Measurements from ENCODE around the gene NPAS3.

DNA sequence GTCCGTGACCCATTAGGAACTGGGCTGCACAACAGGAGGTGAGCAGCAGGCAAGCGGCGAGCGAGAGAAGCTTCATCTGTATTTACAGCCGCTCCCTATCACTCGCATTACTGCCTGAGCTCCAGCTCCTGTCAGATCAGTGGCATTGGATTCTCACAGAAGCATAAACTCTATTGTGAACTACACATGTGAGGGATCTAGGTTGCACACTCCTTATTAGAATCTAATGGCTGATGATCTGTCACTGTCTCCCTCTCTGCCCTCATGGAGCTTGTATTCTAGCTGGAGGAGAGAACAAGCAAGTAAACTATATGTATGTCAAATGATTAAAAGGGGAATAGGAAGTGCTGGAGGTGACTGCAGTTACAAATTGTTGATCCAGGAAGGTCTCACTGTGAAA is 533.1 kb downstream of the NPAS3 start:
- TF ChIP-seq POLR2A (IDR thresholded peaks at IDR 0.05) (no peak), CTCF (IDR thresholded peaks at IDR 0.05) (no peak)

All from uterus (tissue), 2 donors.